Jurkat, Clone E6-1 (cell line): Measurements from ENCODE around the gene ZNF784.
"Not testable (repeated sequence)": the region's sequence is repeated elsewhere in the genome, so short reads cannot be mapped to it uniquely, and the experiment has no call there.

Experiments
- DNase-seq: peaks from one replicate; pipeline ENCODE4 v3.0.0-alpha.2; 2011; ENCODE audit warnings: low read depth, low spot score
- H3K4me3 ChIP-seq: 2 replicates; pipeline ENCODE4 v1.5.1; 2011; ENCODE audit warnings: mild to moderate bottlenecking, low read length, control low read depth, moderate library complexity

Gene ZNF784

GRCh38 chr19:55596304-55596703, 28.1 kb downstream of the ZNF784 start:
- DNase-seq: no peak
- no peak overlapping the region for H3K4me3 ChIP-seq

- H3K4me3 ChIP-seq: no peak overlapping the region
- no peak for DNase-seq
Measured at GRCh38 chr19:55594996-55595545, 29.3 kb downstream of the ZNF784 start.

- no peak overlapping the region for H3K4me3 ChIP-seq
- no peak for DNase-seq
Measured at GRCh38 chr19:55593096-55593772, 31.1 kb downstream of the ZNF784 start.

GRCh38 chr19:55592391-55593090, 31.8 kb downstream of the ZNF784 start:
- no peak for DNase-seq
- H3K4me3 ChIP-seq: no peak overlapping the region

- no peak for DNase-seq
- no peak overlapping the region for H3K4me3 ChIP-seq
Measured at GRCh38 chr19:55591555-55591954, 32.8 kb downstream of the ZNF784 start.

DNA sequence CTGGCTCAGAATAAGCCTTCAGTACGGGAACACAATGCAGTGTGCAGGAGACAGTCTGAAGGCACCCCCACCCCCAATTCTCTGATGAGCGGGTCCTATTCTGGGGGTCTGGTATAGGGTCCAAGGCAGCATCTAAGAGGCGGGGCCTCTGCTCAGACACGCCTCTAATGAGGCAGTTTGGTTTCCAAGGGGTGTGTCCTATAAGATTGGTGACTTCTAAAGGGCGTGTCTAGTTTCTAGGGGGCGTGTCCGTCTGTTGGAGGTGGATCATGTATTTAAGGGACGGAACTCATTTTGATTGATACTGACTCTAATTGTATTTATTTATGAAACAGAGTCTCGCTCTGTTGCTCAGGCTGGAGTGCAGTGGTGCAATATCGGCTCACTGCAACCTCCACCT, 33.7 kb downstream of the ZNF784 start:
- DNase-seq: no peak
- H3K4me3 ChIP-seq: no peak overlapping the region

GRCh38 chr19:55590109-55590508, 34.3 kb downstream of the ZNF784 start:
- DNase-seq: no peak

DNA sequence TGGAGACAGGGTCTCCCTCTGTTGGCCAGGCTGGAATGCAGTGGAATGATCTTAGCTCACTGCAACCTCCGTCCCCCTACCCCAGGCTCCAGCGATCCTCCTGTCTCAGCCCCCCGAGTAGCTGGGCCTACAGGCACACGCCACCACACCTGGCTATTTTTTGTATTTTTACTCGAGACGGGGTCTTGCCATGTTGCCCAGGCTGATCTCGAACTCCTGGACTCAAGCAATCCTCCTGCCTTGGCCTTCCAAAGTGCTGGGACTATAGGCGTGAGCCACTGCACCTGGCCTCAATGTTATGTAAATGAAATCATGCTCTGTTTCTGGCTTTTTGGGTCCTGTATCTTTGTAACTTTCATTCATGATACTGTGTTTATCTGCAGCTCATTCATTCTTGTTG, 35.6 kb downstream of the ZNF784 start:
- DNase-seq: no peak

More at GRCh38 chr19:55590109-55590508, 34.3 kb downstream of the ZNF784 start:
- no peak overlapping the region for H3K4me3 ChIP-seq

DNA sequence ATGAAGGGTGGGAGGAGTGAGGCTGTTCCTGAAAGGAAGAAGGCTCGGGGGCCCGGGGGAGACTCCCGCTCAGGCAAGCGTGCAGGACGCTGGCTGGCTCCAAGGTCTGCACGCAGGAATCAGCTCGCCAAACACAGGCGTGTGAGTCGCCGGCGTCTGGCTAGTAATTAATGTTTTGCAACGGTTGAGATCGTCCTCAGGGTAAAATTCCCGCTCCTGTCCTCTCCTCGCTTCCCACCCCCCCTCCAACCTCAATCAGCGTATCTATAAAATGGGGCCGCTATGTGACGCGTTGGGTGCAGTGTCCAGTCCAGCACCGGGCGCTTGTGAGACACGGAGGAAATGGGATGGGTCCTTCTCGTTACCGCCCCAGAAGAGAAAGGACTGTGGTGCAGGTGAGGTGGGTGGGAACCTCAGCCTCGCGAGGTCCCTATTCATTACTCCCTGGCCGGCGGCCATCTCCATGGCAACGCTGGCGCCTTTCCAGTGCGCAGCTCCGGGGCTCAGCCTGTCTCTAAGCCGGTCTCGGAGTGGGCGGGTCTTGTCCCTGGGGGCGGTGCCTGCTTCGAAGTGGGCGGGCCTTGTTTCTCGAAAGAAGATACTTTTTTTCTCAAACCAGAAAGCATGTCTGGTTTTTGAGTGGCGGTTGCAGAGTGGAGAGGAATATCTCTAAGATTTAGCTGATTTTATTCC, 37.2 kb downstream of the ZNF784 start:
- peak overlapping the region; percentile 9; the same call in 1 of the 2 replicates for H3K4me3 ChIP-seq
- peak; percentile 77 for DNase-seq

More for the DNA sequence above, 35.6 kb downstream of the ZNF784 start:
- H3K4me3 ChIP-seq: no peak overlapping the region

GRCh38 chr19:55585658-55586339, 38.6 kb downstream of the ZNF784 start:
- H3K4me3 ChIP-seq: peak overlapping the region; percentile 55

GRCh38 chr19:55584871-55585270, 39.5 kb downstream of the ZNF784 start:
- DNase-seq: no peak
- H3K4me3 ChIP-seq: no peak overlapping the region

More at GRCh38 chr19:55585658-55586339, 38.6 kb downstream of the ZNF784 start:
- peak; percentile 78 for DNase-seq

GRCh38 chr19:55583897-55584296, 40.5 kb downstream of the ZNF784 start:
- DNase-seq, H3K4me3 ChIP-seq: not testable (repeated sequence)

GRCh38 chr19:55582284-55582683, 42.1 kb downstream of the ZNF784 start:
- DNase-seq, H3K4me3 ChIP-seq: not testable (repeated sequence)

DNA sequence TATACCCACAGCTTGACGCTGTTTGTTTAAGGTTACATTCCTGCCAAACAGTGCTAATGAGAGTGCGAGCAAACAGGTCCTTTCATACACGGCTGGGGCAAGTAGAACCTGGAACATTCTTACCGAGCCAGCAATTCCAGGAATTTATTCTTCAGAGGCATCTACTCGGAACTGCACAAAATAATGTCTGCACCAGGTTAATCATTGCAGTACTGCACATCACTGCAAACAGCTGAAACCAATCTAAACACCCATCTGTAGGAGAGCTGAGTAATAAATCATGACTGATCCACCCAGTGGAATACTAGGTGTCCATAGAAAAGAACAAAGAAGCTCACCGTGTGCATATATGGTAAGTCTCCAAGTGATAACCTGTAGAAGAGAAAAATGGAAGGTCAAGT, 42.5 kb downstream of the ZNF784 start:
- DNase-seq: no peak
- no peak overlapping the region for H3K4me3 ChIP-seq

GRCh38 chr19:55581145-55581822, 43.1 kb downstream of the ZNF784 start:
- peak overlapping the region; percentile 88 for H3K4me3 ChIP-seq
- no peak for DNase-seq

DNA sequence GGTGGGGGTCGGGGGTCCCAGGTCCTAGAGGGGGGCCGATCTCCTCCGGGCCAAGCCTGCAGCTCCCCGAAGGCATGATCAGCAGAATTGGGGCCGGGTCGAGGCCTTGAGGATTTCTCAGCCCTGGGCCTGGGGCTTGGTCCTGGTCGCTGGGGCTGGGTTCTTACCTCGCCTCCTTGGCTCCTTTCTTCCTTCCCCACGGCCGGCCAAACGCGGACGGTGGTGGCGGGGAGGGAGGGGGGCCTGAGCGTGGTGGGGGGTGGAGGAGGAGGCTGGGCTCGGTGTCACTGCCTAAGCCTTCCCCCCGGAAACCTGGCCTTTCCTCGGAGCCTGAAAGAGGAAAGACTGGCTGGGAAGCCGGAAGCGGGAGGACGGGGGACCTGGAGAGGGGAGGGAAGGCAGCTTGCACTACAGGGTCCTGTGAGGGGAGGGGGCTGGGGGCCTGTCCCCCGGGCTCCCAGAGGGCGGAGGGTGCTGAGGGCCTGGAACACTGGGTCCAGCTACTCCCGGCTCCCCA, 43.7 kb downstream of the ZNF784 start, which contains the start of gene ZNF579:
Gene ZNF579, minus strand, starts transcription at position 221 of the 517 bp plus-strand sequence. CDS start 1,209 bp downstream, outside the sequence.
- peak within 1 kb of the TSS; percentile 88 for H3K4me3 ChIP-seq
- DNase-seq: peak; percentile 85

GRCh38 chr19:55579766-55580621, 44.4 kb downstream of the ZNF784 start:
- DNase-seq: no peak
- peak overlapping the region; percentile 88 for H3K4me3 ChIP-seq
